Stimulated activated CD4-positive, alpha-beta T cell treated with anti-CD3 and anti-CD28 coated beads, Interleukin-1b, Interleukin-23, amount 100 ng/mL, for 1 hour (primary cell): ENCODE data around the gene CRYAB.
"Not testable (repeated sequence)": the region's sequence is repeated elsewhere in the genome, so short reads cannot be mapped to it uniquely, and the experiment has no call there.

Experiments used
- DNase-seq, 2 donors: peaks; one replicate each; pipeline ENCODE4 v3.0.0-alpha.2; 2020; ENCODE audit warnings: low read depth in 2 of 2

CRYAB gene

GRCh38 chr11:111908639-111909305 lies 2.8 kb downstream of the CRYAB start:
- DNase-seq: no peak

- no peak for DNase-seq
Observed at GRCh38 chr11:111906680-111907079, 4.9 kb downstream of the CRYAB start.

- DNase-seq: no peak
Observed at GRCh38 chr11:111905411-111905810, 6.2 kb downstream of the CRYAB start.

GRCh38 chr11:111886844-111887243 lies 24.7 kb downstream of the CRYAB start:
- no peak for DNase-seq

- DNase-seq: no peak
Observed at GRCh38 chr11:111886032-111886431, 25.5 kb downstream of the CRYAB start.

GRCh38 chr11:111885053-111885452 lies 26.5 kb downstream of the CRYAB start:
- not testable (repeated sequence) for DNase-seq

GRCh38 chr11:111882202-111882601 lies 29.4 kb downstream of the CRYAB start:
- no peak for DNase-seq

- DNase-seq: no peak
Observed at GRCh38 chr11:111879637-111879960, 32.0 kb downstream of the CRYAB start.

- DNase-seq: peak; percentile 82 to 84
Observed at GRCh38 chr11:111878849-111879636, 32.5 kb downstream of the CRYAB start, which contains the start of the genes CFAP68 and FDXACB1. TSS of gene CFAP68 (plus strand) at chr11:111879541. CDS start at chr11:111879561, 20 bp downstream. TSS of gene FDXACB1 (minus strand) at chr11:111879165. CDS start at chr11:111879132, 33 bp downstream.

- no peak for DNase-seq
Observed at GRCh38 chr11:111878385-111878848, 33.2 kb downstream of the CRYAB start.

- DNase-seq: no peak
Observed at GRCh38 chr11:111871693-111872161, 39.8 kb downstream of the CRYAB start.

- peak; percentile 66 to 94 for DNase-seq
Observed at GRCh38 chr11:111870886-111871692, 40.5 kb downstream of the CRYAB start, which contains the start of gene ALG9. TSS of gene ALG9 (minus strand) at chr11:111871581. CDS start at chr11:111871482, 99 bp downstream.

- no peak for DNase-seq
Observed at GRCh38 chr11:111870522-111870885, 41.1 kb downstream of the CRYAB start.

GRCh38 chr11:111870113-111870512 lies 41.5 kb downstream of the CRYAB start:
- no peak for DNase-seq

- DNase-seq: no peak
Observed at GRCh38 chr11:111860257-111860656, 51.3 kb downstream of the CRYAB start.
